Left hindlimb (tissue), 1 donor: ENCODE results near the gene CCDC127.
"Not testable (repeated sequence)": the region's sequence is repeated elsewhere in the genome, so short reads cannot be mapped to it uniquely, and the experiment has no call there.

Experiments
- DNase-seq: peaks from one replicate; pipeline ENCODE4 v3.0.0-alpha.2; 2018

The CCDC127 gene

GRCh38 chr5:201672-202071, 16.3 kb downstream of the CCDC127 start:
- DNase-seq: no peak

DNA sequence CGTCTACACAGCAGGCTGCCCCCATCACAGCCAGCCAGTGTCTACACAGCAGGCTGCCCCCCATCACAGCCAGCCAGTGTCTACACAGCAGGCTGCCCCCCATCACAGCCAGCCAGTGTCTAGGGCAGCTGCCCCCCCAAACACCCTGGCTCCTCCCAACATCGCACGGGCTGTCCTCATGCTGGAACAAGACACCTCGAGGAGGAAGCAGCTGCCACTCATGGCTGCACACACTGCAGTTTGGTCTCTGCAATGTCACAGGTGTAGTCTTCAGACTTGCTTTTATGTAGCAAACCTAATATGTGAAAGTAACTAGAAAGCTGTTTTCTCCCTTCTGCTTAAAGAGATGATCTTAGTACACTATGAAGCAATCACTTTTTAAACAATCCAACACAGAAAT, 17.0 kb downstream of the CCDC127 start:
- DNase-seq: no peak

- no peak for DNase-seq
These were observed 17.9 kb downstream of the CCDC127 start for GRCh38 chr5:199950-200645.

DNA sequence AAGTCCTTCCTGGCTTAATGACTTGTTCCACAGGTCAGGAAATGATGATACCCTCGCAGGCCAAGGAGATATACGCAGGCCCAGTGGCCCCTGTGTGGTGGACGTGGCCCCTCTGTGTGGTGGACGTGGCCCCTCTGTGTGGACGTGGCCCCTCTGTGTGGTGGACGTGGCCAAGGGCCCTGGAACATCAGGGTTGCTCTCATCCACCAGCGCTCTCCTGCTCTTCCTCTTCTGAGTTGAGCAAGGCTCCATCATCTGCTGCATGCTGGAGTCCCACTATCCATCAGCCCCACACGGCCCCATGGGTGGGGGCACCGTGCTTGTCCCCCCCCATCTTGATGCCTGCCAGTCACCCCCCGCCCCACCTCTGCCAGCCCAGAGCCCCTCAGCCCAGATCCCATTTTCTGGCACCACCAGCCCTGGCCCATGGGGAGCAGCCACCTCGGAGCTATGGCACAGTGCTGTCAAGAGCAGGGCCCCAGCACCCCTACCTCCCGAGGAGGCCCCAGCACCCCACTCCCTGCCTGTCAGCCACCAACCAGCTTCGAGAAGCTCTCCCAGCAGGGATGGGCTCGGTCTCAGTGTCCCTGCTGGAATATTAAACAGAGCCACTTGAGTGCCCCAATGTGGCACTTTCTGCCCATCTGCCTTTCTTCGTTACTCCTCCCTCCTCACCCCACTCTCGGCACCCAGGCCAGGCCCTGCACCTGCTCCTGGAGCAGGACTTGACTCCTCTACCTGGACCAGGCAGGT, 18.6 kb downstream of the CCDC127 start:
- DNase-seq: no peak

GRCh38 chr5:198516-199196, 19.3 kb downstream of the CCDC127 start:
- DNase-seq: no peak

GRCh38 chr5:197892-198489, 20.0 kb downstream of the CCDC127 start:
- DNase-seq: no peak

DNA sequence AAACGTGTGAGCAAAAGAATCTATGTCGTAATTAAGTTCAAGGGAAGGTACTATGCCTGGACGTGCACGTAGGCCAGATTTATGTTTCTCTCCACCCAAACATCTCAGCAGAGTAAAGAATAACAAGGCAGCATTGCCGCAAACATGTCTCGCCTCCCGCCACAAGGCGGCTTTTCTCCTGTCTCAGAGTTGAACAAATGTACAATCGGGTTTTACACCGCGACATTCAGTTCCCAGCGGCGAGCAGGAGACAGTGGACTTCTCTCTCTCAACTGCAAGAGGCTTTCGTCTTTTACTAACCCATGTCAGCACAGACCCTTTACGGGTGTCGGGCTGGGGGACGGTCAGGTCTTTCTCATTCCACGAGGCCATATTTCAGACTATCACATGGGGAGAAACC, 20.9 kb downstream of the CCDC127 start:
- DNase-seq: not testable (repeated sequence)

DNA sequence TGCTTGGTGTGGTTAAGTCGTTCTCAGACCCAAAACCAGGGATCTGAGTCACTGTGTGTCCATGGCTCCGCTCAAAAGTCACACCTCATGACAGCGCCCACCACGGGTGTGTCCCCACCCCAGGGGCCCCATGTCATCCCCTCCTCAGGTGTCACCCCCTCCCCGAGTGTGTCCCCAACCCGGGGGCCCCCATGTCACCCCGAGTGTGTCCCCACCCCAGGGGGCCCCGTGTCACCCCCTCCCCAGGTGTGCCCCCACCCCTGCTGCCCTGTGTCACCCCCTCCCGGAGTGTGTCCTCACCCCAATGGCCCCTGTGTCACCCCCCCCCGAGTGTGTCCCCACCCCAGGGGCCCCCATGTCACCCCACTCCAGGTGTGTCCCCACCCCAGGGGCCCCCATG, 21.6 kb downstream of the CCDC127 start:
- DNase-seq: no peak

DNA sequence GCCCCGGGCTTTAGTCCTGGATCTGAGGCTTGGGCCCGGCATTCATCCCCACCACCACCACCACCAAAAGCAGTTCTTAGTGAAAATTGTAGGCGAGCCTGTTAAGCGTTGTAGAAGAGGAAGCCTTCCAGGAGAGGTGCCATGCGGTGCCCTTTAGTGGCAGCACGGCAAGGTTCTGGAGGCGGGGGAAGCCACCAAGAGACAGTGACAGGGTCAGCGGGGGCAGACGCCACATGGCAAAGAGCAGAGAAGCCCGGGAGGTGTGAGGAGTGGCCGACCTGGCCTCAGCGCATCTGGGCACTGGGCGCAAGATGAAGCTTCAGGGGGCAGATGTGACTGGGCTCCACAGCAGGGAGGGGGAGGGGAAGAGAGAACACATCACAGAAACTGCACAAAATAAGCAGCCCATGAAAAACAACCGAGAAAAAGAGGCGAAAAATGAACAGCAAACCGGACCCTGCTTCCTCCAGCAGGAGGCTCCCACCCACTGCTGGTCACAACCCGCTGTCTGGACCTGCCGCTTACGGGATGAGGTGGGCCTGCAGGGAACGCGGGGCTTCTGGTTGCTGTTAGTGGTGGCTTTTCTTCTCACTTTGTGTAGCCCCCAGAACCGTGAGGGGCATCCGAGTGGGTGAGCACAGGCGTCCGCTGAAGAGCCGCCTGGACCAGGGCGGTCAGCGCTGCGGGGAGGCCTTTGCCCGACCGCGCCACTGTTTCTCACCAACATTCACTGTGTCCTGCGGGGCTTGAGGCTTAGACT, 22.4 kb downstream of the CCDC127 start:
- no peak for DNase-seq

DNA sequence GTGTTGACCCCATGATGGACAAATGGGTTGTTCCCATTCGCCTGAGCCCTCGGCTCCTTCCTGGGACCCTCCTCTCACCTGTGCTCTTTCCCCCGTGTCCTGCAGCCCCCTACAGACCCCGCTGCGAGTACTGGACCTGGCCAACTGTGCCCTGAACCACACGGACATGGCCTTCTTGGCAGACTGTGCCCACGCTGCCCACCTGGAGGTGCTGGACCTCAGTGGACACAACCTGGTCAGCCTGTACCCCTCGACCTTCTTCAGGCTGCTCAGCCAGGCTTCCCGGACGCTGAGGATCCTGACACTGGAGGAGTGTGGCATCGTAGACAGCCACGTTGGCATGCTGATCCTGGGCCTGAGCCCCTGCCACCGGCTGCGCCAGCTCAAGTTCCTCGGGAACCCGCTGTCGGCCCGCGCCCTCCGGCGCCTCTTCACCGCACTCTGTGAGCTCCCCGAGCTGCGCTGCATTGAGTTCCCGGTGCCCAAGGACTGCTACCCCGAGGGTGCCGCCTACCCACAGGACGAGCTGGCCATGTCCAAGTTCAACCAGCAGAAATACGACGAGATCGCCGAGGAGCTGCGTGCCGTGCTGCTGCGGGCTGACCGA, 23.2 kb downstream of the CCDC127 start:
- no peak for DNase-seq

DNA sequence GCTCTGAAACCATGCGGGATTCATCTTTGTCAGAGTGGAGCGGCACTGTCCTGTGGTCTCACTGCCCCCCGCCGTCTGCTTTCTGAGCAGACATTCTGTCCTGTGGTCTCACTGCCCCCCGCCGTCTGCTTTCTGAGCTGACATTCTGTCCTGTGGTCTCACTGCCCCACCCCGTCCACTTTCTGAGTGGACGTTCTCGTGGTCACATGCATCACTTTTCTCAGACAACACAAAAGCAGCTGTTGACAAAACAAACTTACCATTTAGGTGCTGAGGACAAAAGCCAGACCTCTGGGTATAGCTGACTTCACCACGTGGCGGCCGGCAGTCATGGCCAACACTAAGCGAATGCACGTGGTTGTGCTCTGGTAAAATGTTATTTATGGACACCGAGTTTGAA, 23.9 kb downstream of the CCDC127 start:
- no peak for DNase-seq

DNA sequence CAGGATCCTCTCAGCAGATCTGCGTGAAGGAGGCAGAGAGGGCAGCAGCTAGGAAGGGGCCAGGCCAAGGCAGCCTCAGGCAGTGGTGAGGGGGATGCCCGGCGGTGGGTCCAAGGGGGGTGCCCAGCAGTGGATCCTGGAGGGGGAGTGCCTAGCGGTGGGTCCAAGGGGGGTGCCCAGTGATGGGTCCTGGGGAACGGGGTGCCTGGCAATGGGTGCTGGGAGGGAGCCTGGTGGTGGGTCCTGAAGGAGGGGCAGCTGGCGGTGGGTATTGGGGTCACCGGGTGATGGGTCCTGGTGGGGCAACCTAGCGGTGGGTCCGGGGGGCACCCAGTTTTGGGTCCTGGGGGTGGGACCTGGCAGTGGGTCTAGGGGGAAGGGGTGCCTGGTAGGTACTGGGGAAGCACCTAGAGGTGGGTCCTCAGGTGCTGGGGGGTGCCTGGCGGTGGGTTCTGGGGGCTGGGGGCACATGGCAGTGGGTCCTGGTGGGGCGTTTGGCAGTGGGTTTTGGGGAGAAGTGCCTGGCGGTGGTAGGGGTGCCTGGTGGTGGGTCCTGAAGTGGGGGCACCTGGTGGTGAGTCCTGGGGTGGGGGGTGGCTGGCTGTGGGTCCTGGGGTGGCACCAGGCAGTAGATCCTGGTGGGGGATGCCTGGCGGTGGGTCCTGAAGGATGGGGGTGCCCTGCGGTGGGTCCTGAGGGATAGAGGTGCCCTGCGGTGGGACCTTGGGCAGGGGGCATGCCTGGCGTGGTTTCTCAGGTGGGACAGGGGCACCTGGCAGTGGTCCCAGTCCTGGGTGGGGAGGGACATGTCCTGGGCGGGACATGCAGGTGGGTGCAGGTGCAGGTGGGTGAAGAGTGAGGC, 24.8 kb downstream of the CCDC127 start:
- no peak for DNase-seq

DNA sequence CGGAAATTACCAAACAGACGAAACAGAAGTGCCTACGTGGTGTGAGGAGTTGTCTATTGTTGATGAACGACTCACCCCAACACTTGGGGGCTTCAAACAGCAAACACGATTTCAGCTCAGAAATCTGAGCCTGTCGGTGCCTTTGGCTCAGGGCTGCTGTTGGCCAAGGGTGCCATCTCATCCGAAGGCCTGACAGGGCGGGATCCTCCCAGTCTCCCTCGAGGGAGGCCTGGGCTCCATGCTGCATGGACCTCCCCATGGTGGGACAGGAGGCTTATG, 25.3 kb downstream of the CCDC127 start:
- no peak for DNase-seq

DNA sequence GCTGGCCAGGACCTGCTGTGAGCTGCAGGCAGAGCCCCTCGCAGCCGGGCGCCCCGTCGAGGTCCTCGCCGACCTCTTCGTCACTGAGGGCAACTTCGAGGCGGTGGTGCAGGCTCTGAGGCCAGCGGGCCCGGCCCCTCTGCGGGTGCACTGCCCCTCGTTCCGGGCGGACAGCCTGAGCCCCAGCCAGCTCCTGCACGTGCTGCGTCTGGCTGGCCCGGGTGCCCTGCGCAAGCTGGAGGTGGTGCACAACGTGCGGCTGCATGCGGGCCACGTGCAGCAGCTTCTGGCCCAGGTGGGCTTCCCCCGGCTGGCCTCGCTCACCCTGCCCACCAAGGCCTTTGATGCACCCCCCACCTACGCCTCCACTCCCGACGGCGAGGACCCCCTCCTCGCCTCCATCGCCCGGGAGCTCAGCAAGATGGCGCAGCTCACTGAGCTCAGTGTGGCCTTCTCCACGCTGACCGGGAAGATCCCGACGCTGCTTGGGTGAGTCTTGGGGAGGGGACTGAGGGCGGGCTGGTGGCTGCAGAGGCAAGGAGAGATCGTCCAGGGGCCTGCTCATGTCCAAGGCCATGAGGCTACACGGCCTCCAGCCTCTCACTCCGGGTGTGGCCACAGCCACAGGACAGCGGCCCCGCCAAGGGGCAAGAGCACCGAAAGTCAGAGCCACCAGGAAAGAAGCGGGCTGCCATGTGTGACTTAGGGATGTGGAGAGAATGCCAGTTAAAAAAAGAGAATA, 25.8 kb downstream of the CCDC127 start:
- DNase-seq: no peak

GRCh38 chr5:191036-191948, 26.7 kb downstream of the CCDC127 start, which contains the start of gene LRRC14B:
TSS of gene LRRC14B (plus strand) at chr5:191495. CDS start at chr5:191539, 44 bp downstream.
- peak; percentile 50 for DNase-seq

- DNase-seq: no peak
These were observed 27.5 kb downstream of the CCDC127 start for GRCh38 chr5:190366-191035.

GRCh38 chr5:189976-190365, 28.0 kb downstream of the CCDC127 start:
- no peak for DNase-seq

GRCh38 chr5:189486-189885, 28.5 kb downstream of the CCDC127 start:
- DNase-seq: no peak
